Astrocyte (in vitro differentiated cells and primary cell): Measurements from ENCODE around the gene HOXB6.

Experiments used
- EZH2 ChIP-seq: IDR thresholded peaks from 2 replicates; pipeline ENCODE4 v1.6.1; 2012; ENCODE audit warnings: mild to moderate bottlenecking, low read length, inconsistent platforms; ENCODE audit not compliant: insufficient read depth
- TF ChIP-seq, protein P1 (sequence below): IDR thresholded peaks from 2 replicates; pipeline ENCODE4 v1.5.1; 2011; ENCODE audit warnings: low read depth, mild to moderate bottlenecking, inconsistent platforms, low read length, moderate library complexity; ENCODE audit not compliant: insufficient read depth

DNA sequence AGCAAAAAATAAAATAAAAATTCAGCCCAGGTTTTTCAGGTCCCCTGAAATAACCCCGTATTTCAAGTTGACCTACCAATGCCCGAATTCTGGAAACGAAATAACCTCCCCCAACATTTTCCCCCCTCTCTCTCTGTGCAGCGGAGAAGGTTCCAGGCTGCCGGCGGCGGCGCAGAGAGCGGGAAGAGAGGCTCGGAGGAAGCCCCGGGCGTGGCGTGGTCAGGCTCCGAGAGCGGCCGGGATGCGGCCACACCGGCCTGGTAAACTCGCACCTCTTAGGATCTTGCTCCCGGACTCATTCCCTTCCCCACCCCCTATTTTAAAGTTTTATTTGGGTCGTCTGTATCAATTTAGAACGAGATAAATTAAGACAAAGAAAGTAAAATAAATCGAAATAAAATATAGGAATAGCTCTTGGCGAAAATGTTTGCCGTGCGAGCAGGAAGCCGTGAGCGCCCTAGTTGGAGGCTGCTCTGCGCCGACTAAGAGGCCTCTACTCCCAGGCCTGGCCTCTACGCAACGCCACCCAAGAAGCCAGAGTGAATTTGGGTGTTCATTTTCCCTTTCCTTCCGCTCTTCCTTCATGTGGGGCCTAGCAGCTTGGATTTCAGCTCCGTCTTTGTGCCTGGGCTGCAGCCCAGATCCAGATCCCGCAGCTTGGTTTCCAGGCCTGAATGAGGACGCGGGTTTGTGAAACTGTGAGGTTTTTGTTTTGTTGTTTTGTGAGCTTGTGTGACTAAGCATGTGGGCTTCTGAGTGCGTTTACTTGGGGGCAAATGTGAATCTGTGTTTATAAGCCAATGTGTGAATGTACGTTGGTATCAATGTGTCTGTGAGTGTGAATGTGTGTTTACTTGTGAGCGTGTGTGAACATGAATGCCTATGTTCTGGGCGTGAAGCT, 1.5 kb upstream of the HOXB6 start:
- peak; percentile 79 for TF ChIP-seq EZH2
- TF ChIP-seq, protein P1, sequence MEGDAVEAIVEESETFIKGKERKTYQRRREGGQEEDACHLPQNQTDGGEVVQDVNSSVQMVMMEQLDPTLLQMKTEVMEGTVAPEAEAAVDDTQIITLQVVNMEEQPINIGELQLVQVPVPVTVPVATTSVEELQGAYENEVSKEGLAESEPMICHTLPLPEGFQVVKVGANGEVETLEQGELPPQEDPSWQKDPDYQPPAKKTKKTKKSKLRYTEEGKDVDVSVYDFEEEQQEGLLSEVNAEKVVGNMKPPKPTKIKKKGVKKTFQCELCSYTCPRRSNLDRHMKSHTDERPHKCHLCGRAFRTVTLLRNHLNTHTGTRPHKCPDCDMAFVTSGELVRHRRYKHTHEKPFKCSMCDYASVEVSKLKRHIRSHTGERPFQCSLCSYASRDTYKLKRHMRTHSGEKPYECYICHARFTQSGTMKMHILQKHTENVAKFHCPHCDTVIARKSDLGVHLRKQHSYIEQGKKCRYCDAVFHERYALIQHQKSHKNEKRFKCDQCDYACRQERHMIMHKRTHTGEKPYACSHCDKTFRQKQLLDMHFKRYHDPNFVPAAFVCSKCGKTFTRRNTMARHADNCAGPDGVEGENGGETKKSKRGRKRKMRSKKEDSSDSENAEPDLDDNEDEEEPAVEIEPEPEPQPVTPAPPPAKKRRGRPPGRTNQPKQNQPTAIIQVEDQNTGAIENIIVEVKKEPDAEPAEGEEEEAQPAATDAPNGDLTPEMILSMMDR: no peak
